KMS-11 (cell line): ENCODE results near the gene RUNX1.

ENCODE experiments used
- H2AFZ ChIP-seq: fragments of 200-600 bp; sonication (generic); 2 replicates; pipeline ENCODE4 v1.6.1; 2016; ENCODE audit warnings: antibody characterized with exemption, mixed run types, low read depth
- H3K27ac ChIP-seq: fragments of 200-600 bp; sonication (generic); 2 replicates; pipeline ENCODE4 v1.6.1; 2016; ENCODE audit warnings: mild to moderate bottlenecking, mixed run types
- H3K27me3 ChIP-seq: fragments of 200-600 bp; sonication (generic); 2 replicates; pipeline ENCODE4 v1.6.1; 2017; ENCODE audit warnings: mild to moderate bottlenecking, low read depth, mixed run types, moderate library complexity; ENCODE audit not compliant: insufficient read depth
- H3K36me3 ChIP-seq: fragments of 200-600 bp; sonication (generic); 2 replicates; pipeline ENCODE4 v1.6.1; 2017; ENCODE audit warnings: mild to moderate bottlenecking, mixed run types; ENCODE audit not compliant: insufficient read depth
- H3K4me1 ChIP-seq: fragments of 200-600 bp; sonication (generic); 2 replicates; pipeline ENCODE4 v1.6.1; 2016; ENCODE audit warnings: mild to moderate bottlenecking, low read depth, mixed run types; ENCODE audit not compliant: poor library complexity, severe bottlenecking
- H3K4me2 ChIP-seq: fragments of 200-600 bp; sonication (generic); 2 replicates; pipeline ENCODE4 v1.7.0; 2016; ENCODE audit warnings: mild to moderate bottlenecking, mixed run types
- H3K4me3 ChIP-seq: fragments of 200-600 bp; sonication (generic); IDR thresholded peaks from 2 replicates; pipeline ENCODE4 v1.6.1; 2017; ENCODE audit warnings: low read depth, low read length, mixed read lengths; ENCODE audit not compliant: insufficient read depth
- H3K79me2 ChIP-seq: fragments of 200-600 bp; sonication (generic); 2 replicates; pipeline ENCODE4 v1.6.1; 2016; ENCODE audit warnings: low read depth, mixed run types; ENCODE audit not compliant: insufficient read depth
- H3K9ac ChIP-seq: fragments of 200-600 bp; sonication (generic); 2 replicates; pipeline ENCODE4 v1.6.1; 2016; ENCODE audit warnings: mild to moderate bottlenecking, mixed run types
- H4K20me1 ChIP-seq: fragments of 200-600 bp; sonication (generic); 2 replicates; pipeline ENCODE4 v1.6.1; 2016; ENCODE audit warnings: mild to moderate bottlenecking, mixed run types; ENCODE audit not compliant: insufficient read depth
- CTCF ChIP-seq: fragments of 200-600 bp; sonication (generic); conservative IDR thresholded peaks from 2 replicates; pipeline ENCODE4 v1.6.1; 2017; ENCODE audit warnings: low read depth, mild to moderate bottlenecking, antibody characterized with exemption, low read length, moderate library complexity, mixed read lengths

Gene RUNX1

GRCh38 chr21:35044770-35045541 is 4.1 kb downstream of the RUNX1 start:
- H4K20me1 ChIP-seq, result no peaks in the 10 kb centered on the region
- H3K79me2 ChIP-seq, result no peaks in the 10 kb centered on the region
- no peak overlapping the region for H3K9ac ChIP-seq
- no peak for TF ChIP-seq CTCF
- H3K4me3 ChIP-seq, result no peak overlapping the region
- H2AFZ ChIP-seq, result no peak overlapping the region
- H3K36me3 ChIP-seq, result no peaks in the 10 kb centered on the region
- no peak overlapping the region for H3K27ac ChIP-seq
- H3K4me1 ChIP-seq, result peaks cover 32% of the 10 kb centered on the region
- no peak overlapping the region for H3K4me2 ChIP-seq
- peaks cover 30% of the 10 kb centered on the region for H3K27me3 ChIP-seq

DNA sequence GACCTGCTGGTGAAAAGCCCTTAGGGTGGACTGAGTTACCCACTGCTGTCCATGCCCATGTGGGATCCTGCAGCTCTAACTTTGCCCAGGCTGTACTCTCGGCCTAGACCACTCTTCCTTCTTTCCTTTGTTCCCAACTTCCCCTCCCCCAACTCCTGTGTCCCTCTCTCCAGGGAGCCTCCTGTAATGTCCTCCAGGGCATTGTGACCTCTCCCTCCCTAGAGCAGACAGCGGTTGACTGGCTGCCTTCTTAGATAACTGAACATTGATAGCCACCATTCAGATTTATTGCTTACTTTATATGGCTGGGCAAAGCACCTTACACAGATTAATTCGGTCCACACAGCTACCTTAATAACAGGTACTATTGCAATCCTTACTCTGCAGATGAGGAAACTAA is 5.0 kb downstream of the RUNX1 start:
- Histone ChIP-seq H3K27ac (no peak overlapping the region), H3K9ac (no peak overlapping the region), H4K20me1 (no peaks in the 10 kb centered on the region), H3K36me3 (no peaks in the 10 kb centered on the region), H3K27me3 (peaks cover 30% of the 10 kb centered on the region), H3K4me3 (no peak overlapping the region), H2AFZ (no peak overlapping the region), H3K4me1 (peaks cover 26% of the 10 kb centered on the region), H3K4me2 (no peak overlapping the region), H3K79me2 (no peaks in the 10 kb centered on the region)
- TF ChIP-seq CTCF, result no peak

GRCh38 chr21:35043549-35043948 is 5.6 kb downstream of the RUNX1 start:
- Histone ChIP-seq H3K9ac (no peak overlapping the region), H3K27ac (no peak overlapping the region), H4K20me1 (no peaks in the 10 kb centered on the region), H3K4me2 (no peak overlapping the region), H3K79me2 (no peaks in the 10 kb centered on the region), H3K4me3 (no peak overlapping the region), H2AFZ (no peak overlapping the region), H3K36me3 (no peaks in the 10 kb centered on the region), H3K4me1 (peaks cover 22% of the 10 kb centered on the region), H3K27me3 (peaks cover 30% of the 10 kb centered on the region)
- TF ChIP-seq CTCF, result no peak

DNA sequence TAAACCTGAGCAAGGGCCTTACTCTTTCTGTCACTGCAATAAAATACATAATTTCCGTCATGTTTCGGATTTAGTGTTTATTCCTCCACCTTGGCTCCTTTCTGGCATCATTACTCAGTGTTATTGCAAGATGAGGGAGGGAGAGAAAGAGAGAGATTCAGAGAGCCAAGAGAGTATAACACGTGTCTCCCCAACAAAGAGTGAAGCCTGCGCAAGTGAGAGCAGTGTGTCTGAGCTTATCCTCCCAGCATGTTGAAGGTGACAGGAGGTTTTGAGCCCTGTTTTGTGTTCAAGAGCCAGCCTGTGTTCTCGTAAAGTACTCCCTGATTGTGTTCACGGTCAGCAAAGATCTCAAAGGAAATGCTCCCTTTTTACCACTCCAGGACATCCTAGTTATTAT is 6.3 kb downstream of the RUNX1 start:
- Histone ChIP-seq H3K4me2 (no peak overlapping the region), H3K4me1 (peaks cover 15% of the 10 kb centered on the region), H3K27ac (no peak overlapping the region), H2AFZ (no peak overlapping the region), H3K9ac (no peak overlapping the region), H3K79me2 (no peaks in the 10 kb centered on the region), H3K4me3 (no peak overlapping the region), H3K27me3 (peaks cover 25% of the 10 kb centered on the region), H4K20me1 (no peaks in the 10 kb centered on the region), H3K36me3 (no peaks in the 10 kb centered on the region)
- no peak for TF ChIP-seq CTCF
